Measurements from ENCODE around the gene TRANK1. TPM values are rescaled to one million over a fixed set of nuclear protein-coding genes. Genes with fewer than 3 reads are reported as not detected.

Gene TRANK1
- total and polyA plus RNA-seq, 2 of the 8 experiments (the other 6 are each of a cell fraction or from before 2014, with no cell fraction given): 2.9 to 8.8 TPM

DNA sequence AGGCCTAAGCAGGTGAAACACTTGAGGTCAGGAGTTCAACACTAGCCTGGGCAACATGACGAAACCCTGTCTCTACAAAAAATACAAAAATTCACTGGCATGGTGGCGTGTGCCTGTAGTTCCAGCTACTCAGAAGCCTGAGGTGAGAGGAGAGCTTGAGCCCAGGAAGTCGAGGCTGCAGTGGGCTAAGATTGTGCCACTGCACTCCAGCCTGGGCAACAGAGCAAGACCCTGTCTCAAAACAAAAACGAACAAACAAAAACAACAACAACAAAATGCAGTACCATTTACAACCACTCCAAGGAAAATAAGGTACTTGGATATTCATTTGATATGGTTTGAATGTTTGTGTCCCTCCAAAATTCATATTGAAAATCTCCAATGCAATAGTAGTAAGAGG lies 15.6 kb upstream of the TRANK1 start (continued):
- no peak for TF ChIP-seq KDM5A (IDR thresholded peaks at IDR 0.05; ENCODE audit: low read length)
- no peak for TF ChIP-seq GABPA (IDR thresholded peaks at IDR 0.05; ENCODE audit: borderline replicate concordance, insufficient read depth, low read length)

Measured in H1 (cell line).